PC-9 (cell line): Measurements from ENCODE around the gene ABCB6.

Source experiments
- CTCF ChIP-seq: fragments of 200-600 bp; sonication (generic); conservative IDR thresholded peaks from 2 replicates; pipeline ENCODE4 v1.6.1; 2017; ENCODE audit warnings: mixed run types, antibody characterized with exemption, mild to moderate bottlenecking, moderate library complexity
- EZH2 ChIP-seq: fragments of 200-600 bp; sonication (generic); IDR thresholded peaks from 2 replicates; pipeline ENCODE4 v1.8.0; 2017; ENCODE audit warnings: antibody characterized with exemption, low read depth

GRCh38 chr2:219199470-219200211, 19.1 kb downstream of the ABCB6 start:
- TF ChIP-seq CTCF (no peak), EZH2 (no peak)
